Thyroid gland (tissue), 4 donors: ENCODE measurements around the gene ADD1. TPM values are rescaled to one million over a fixed set of nuclear protein-coding genes. Genes with fewer than 3 reads are reported as not detected.

ENCODE experiments used
- DNase-seq, 2 donors: peaks; one replicate each; pipeline ENCODE4 v3.0.0-alpha.2; 2019
- H3K27ac ChIP-seq, 3 donors: fragments of 200-600 bp; sonication (generic); 1 replicate in 2 of 3; 2 replicates in 1 of 3; pipeline ENCODE4 v1.5.1; 2016 to 2019; ENCODE audit warnings: mild to moderate bottlenecking in 1 of 3, moderate library complexity in 1 of 3
- H3K27me3 ChIP-seq: fragments of 200-600 bp; sonication (generic); one replicate; pipeline ENCODE4 v1.5.1; 2019
- H3K36me3 ChIP-seq, 2 donors: fragments of 200-600 bp; sonication (generic); one replicate each; pipeline ENCODE4 v1.5.1; 2016 to 2019
- H3K4me1 ChIP-seq, 2 donors: fragments of 200-600 bp; sonication (generic); one replicate each; pipeline ENCODE4 v1.5.1; 2017 to 2019
- H3K4me3 ChIP-seq, 3 donors: fragments of 200-600 bp; sonication (generic); replicated peaks in 1 of 3; 1 replicate in 2 of 3; 2 replicates in 1 of 3; pipeline ENCODE4 v1.5.1; 2016; ENCODE audit warnings: mild to moderate bottlenecking in 1 of 3
- H3K9me3 ChIP-seq: fragments of 200-600 bp; sonication (generic); one replicate; pipeline ENCODE4 v1.5.1; 2017
- POLR2A ChIP-seq, 2 donors: fragments of 450-650 bp; IDR thresholded peaks; one replicate each; pipeline ENCODE4 v1.6.1; 2017; ENCODE audit warnings: antibody characterized with exemption in 2 of 2, mild to moderate bottlenecking in 2 of 2, moderate library complexity in 1 of 2
- WGBS, 2 donors: methylation state at CpG; one replicate each; pipeline ENCODE4 v1.1.5; 2017; 5-methylcytosine and 5-hydroxymethylcytosine counted together
- intact Hi-C: fragments of 100-400 bp; cut with DNase I; formaldehyde crosslinking; loops from one replicate; pipeline ENCODE4 v1.15.1; 2023
- total RNA-seq, 4 donors: library from RNA; depleted of rRNA; stranded (reverse); fragments of >200 nt; gene quantifications; one replicate each; pipeline ENCODE4 v1.2.3, GENCODE V29; 2016
- TF ChIP-seq, protein P1 (sequence below), 6 experiments: fragments of 200-600 bp in 3 of 6; fragments of 450-650 bp in 3 of 6; sonication (generic) in 3 of 6; IDR thresholded peaks; one replicate each; pipeline ENCODE4 v1.5.1; 2016 to 2019; ENCODE audit warnings: antibody characterized with exemption in 6 of 6, mild to moderate bottlenecking in 2 of 6, inconsistent platforms in 1 of 6, moderate library complexity in 1 of 6

Gene ADD1
- total RNA-seq, 4 donors from 2014 or later = 190 to 222 (median 194) TPM

DNA sequence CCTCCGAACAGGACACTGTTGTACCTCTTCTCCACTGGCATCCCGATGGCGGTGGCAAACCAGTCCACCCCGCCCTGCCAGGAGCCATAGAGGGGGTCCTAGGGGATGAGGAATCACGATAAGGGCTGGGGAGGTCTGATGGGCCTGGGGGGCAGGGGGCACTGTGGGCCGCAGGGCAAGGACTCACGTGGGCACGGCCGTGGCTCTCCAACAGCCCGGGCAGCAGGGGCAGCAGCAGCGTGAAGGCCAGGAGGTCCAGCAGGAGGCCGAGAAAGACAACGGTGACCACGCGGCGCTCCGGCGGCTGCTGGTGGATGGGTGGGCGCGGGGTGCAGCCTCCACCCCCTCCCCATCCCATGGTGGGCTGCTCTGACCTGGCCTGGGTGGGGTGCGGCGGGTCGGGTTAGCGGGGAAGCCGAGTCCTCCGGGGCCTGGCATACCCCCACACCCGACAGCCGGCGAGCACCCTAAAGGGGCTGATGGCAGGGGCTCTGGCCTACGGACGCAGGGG, 90.0 kb downstream of the ADD1 start:
- Histone ChIP-seq H3K4me1 (peaks cover 50 to 57% of the 10 kb centered on the region in 2 donors), H3K36me3 (peaks cover 5 to 16% of the 10 kb centered on the region in 2 donors), H3K27ac (peak overlapping the region; percentile 65 to 97 (median 88)), H3K4me3 (peak overlapping the region in 2 of 3 donors; percentile 7 to 67), H3K27me3 (no peaks in the 10 kb centered on the region), H3K9me3 (no peaks in the 10 kb centered on the region)
- intact Hi-C loops = loop anchor here (5.0 kb wide), 2 partner anchors 91 to 171 kb away; partner anchors contain the start of gene ADD1
- WGBS, 2 donors = 52% methylated on average over 5 of the region's 31 CpGs; no CpG with 5 or more reads in 1 of the 2 donors
- TF ChIP-seq, protein P1, sequence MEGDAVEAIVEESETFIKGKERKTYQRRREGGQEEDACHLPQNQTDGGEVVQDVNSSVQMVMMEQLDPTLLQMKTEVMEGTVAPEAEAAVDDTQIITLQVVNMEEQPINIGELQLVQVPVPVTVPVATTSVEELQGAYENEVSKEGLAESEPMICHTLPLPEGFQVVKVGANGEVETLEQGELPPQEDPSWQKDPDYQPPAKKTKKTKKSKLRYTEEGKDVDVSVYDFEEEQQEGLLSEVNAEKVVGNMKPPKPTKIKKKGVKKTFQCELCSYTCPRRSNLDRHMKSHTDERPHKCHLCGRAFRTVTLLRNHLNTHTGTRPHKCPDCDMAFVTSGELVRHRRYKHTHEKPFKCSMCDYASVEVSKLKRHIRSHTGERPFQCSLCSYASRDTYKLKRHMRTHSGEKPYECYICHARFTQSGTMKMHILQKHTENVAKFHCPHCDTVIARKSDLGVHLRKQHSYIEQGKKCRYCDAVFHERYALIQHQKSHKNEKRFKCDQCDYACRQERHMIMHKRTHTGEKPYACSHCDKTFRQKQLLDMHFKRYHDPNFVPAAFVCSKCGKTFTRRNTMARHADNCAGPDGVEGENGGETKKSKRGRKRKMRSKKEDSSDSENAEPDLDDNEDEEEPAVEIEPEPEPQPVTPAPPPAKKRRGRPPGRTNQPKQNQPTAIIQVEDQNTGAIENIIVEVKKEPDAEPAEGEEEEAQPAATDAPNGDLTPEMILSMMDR (IDR thresholded peaks at IDR 0.05) = no peak
- TF ChIP-seq POLR2A (IDR thresholded peaks at IDR 0.05) = no peak
- no peak for DNase-seq

DNA sequence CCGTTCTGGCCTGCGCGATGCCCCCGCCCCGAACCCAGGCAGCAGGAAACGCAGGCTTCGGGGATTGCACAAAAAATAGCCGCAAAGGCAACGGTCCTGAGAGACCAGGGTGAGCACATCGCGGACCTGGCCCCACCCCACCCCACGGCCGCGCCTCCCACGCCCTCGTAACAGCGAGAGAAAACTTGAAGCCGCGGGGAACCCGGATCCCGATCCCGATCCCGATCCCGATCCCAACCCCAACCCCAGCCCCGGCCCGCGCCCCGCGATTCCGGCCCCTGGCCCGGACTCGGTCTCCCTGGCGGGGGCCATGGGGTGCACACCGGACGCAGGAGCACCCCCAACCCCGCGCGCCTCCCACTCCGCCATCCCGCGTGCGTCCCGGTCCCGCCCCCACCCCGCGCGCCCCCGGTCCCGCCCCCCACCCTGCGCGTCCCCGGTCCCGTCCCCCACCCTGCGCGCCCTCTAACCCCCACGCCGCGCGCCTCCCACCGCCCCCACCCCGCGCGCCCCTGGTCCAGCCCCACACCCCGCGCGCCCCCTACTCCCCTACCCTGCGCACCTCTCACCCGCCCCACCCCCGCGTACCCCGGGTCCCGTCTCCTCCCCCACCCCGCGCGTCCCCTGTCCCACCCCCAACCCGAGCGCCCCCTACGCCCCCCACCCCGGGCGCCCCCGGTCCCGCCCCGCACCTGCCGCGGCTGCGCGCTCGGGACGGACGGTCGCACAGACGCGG, 90.6 kb downstream of the ADD1 start:
- peak; percentile 60 to 63 for DNase-seq
- Histone ChIP-seq H3K27me3 (no peaks in the 10 kb centered on the region), H3K4me3 (peak overlapping the region in 2 of 3 donors; percentile 7 to 67), H3K36me3 (peaks cover 6 to 14% of the 10 kb centered on the region in 2 donors), H3K9me3 (no peaks in the 10 kb centered on the region), H3K4me1 (peaks cover 44 to 56% of the 10 kb centered on the region in 2 donors), H3K27ac (peak overlapping the region; percentile 65 to 97 (median 88))
- intact Hi-C loops = loop anchor here (5.0 kb wide), 2 partner anchors 92 to 172 kb away; partner anchors contain the start of gene ADD1
- 20% methylated on average over 1 of the region's 93 CpGs; no CpG with 5 or more reads in 1 of the 2 donors for WGBS, 2 donors
- no peak for TF ChIP-seq POLR2A (IDR thresholded peaks at IDR 0.05)
- TF ChIP-seq, protein P1 (IDR thresholded peaks at IDR 0.05) = no peak

DNA sequence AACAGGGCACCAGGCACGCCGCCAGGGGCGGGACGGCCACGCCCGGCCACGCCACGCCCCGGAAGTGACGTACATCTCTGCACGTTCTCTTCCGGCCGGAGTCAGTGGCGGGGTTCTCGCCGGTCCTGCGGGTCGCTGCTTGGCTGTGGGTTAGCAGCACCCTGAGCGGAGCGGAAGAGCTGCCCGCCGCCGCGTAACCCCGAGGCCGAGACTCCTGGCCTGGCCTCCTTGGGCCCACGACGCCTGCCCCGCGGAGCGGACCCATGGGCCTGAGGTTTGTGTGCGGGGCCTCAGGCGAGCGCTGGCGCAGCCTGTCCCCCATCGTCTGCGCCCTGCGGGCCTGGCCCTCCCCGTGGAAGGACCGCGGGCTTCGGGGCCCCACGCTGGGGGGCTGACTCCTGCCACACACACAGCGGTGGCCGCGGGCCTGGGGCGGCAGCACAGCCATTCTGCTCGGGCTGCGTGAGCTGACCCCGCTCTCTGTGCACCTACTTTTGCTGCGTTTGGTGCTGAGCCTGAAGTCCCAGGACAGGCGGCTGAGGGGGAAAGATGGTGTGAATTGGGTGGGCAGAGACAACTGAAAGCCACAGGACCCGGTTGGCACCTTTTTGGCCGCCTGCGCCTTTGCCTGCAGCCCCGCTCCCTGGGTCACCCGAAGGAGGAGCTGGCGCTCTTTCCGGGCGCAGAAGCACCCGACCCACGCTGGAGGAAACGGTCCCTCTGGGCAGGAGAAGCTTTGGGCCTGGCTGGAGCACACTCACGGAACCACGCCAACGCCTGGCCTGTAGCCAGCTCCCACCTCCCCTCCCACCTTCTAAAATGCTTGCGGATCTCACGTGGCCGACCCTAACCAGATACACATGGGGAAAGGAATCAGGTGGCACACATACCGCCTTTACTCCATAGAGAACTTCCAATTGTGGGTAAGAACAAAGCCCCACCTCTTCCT, 91.4 kb downstream of the ADD1 start:
- peak; percentile 94 to 95 for DNase-seq
- WGBS, 2 donors = 0 to 1% methylated on average over 7 to 18 of the region's 70 CpGs
- H3K27ac ChIP-seq = peak overlapping the region; percentile 65 to 88 (median 81)
- no peaks in the 10 kb centered on the region for H3K9me3 ChIP-seq
- intact Hi-C loops = loop anchor here (5.0 kb wide), 2 partner anchors 93 to 173 kb away; partner anchors contain the start of gene ADD1
- H3K4me1 ChIP-seq = peaks cover 43 to 56% of the 10 kb centered on the region in 2 donors
- peak; percentile 51 to 95 for TF ChIP-seq POLR2A (IDR thresholded peaks at IDR 0.05)
- TF ChIP-seq, protein P1 (IDR thresholded peaks at IDR 0.05) = peak in 1 of 6 experiments; percentile 12
- peak overlapping the region; percentile 67 to 93 (median 84) for H3K4me3 ChIP-seq
- no peaks in the 10 kb centered on the region for H3K27me3 ChIP-seq
- H3K36me3 ChIP-seq = peaks cover 8 to 14% of the 10 kb centered on the region in 2 donors

DNA sequence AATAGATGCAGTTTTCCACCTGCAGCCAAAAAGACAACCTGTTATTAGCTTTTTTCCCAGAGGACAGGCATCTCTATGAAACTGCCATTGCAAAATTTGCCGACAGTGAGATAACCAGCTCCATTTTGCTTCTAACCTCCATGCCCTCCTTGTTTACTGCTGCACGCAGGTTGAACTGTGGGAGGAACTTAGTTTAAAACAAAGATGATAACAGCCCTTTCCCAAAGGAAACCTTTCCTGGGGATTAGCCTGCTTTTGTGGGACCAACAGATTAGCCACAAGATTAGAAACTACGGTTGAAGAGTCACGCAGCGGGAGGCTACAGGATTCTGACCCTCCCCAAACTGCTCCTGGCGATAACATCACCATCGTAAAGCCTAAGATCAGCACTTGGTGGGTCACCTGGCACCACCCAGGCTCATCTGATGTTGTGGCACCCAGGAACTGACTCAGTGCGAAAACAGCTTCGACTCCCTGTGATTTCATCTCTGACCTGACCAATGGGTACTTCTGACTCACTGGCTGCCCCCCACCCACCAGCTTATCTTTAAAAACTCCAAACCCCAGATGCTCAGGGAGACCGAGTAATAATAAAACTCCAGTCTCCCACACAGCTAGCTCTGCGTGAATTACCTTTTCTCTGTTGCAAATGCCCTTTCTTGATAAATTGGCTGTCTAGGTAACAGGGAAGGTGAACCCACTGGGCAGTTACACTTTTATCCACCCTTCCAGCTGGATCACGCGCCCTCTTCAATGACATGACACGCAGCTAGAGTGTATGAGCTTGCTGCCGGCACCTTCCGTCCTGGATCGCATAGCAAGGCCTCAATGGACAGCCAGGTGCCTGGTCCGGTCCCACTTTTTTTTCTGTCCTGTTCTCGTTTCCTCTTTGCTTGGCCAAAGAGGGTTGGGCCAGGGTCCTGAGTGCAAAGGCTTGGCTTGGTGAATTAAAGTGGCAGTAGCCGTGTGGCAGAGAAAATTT, 92.4 kb downstream of the ADD1 start:
- no peak for DNase-seq
- peak overlapping the region in 2 of 3 donors; percentile 65 to 88 for H3K27ac ChIP-seq
- 82 to 86% methylated on average over 20 of the region's 20 CpGs for WGBS, 2 donors
- no peaks in the 10 kb centered on the region for H3K27me3 ChIP-seq
- H3K9me3 ChIP-seq = no peaks in the 10 kb centered on the region
- no peak overlapping the region for H3K4me3 ChIP-seq
- TF ChIP-seq, protein P1 (IDR thresholded peaks at IDR 0.05) = no peak
- no peak for TF ChIP-seq POLR2A (IDR thresholded peaks at IDR 0.05)
- H3K4me1 ChIP-seq = peaks cover 42 to 56% of the 10 kb centered on the region in 2 donors
- peaks cover 18 to 20% of the 10 kb centered on the region in 2 donors for H3K36me3 ChIP-seq
- intact Hi-C loops = no loop called here
